Colonic mucosa (tissue), 4 donors: ENCODE results near the gene RBM47. TPM values are rescaled to one million over a fixed set of nuclear protein-coding genes. Genes with fewer than 3 reads are reported as not detected.

ENCODE experiments used
- DNase-seq: peaks from one replicate; pipeline ENCODE4 v3.0.0-alpha.2; 2020
- H3K27ac ChIP-seq: fragments of 200-600 bp; one replicate; pipeline ENCODE4 v1.8.0; 2021
- H3K27me3 ChIP-seq: fragments of 200-600 bp; one replicate; pipeline ENCODE4 v1.8.0; 2021
- H3K36me3 ChIP-seq: fragments of 200-600 bp; one replicate; pipeline ENCODE4 v1.8.0; 2021
- H3K4me1 ChIP-seq: fragments of 200-600 bp; one replicate; pipeline ENCODE4 v1.8.0; 2021; ENCODE audit warnings: mild to moderate bottlenecking
- H3K4me3 ChIP-seq: fragments of 200-600 bp; one replicate; pipeline ENCODE4 v1.8.0; 2021
- H3K9ac ChIP-seq, 2 donors: one replicate each; pipeline ENCODE4 v1.7.0; 2013; ENCODE audit warnings: control low read depth in 2 of 2, low read depth in 2 of 2, low read length in 2 of 2
- H3K9me3 ChIP-seq: fragments of 200-600 bp; one replicate; pipeline ENCODE4 v1.8.0; 2021
- CTCF ChIP-seq: fragments of 200-600 bp; IDR thresholded peaks from one replicate; pipeline ENCODE4 v1.8.0; 2022; ENCODE audit warnings: antibody characterized with exemption, mild to moderate bottlenecking
- intact Hi-C: fragments of 100-400 bp; cut with DNase I; formaldehyde crosslinking; loops from one replicate; pipeline ENCODE4 v1.14.1; 2022
- total RNA-seq, 2 donors: library from RNA; stranded (reverse); fragmentation: NEBNext Ultra II Directional in 1 of 2; extraction: Animal tissue kit (Norgen Biotek cat#: 25700) in 1 of 2; gene quantifications; one replicate each; pipeline ENCODE4 v1.2.1, GENCODE V29; 2021
- donor health status: healthy.
- donor health status: DM: no; HTN: no; CAD: no.
- donor health status: DM: no; HTN: no; CAD: no.

Gene RBM47
- total RNA-seq, 2 donors from 2014 or later = 279 to 281 TPM

GRCh38 chr4:40622913-40623312 is 6.8 kb downstream of the RBM47 start:
- no peak for TF ChIP-seq CTCF
- no peaks in the 10 kb centered on the region for H3K27me3 ChIP-seq
- no peak overlapping the region for H3K27ac ChIP-seq
- no peak overlapping the region for H3K4me3 ChIP-seq
- H3K9ac ChIP-seq = no peak overlapping the region
- DNase-seq = no peak
- intact Hi-C loops = no loop called here
- no peaks in the 10 kb centered on the region for H3K4me1 ChIP-seq
- no peaks in the 10 kb centered on the region for H3K36me3 ChIP-seq
- no peaks in the 10 kb centered on the region for H3K9me3 ChIP-seq

GRCh38 chr4:40621592-40622512 is 7.8 kb downstream of the RBM47 start:
- H3K4me3 ChIP-seq = no peak overlapping the region
- DNase-seq = peak; percentile 63
- no peaks in the 10 kb centered on the region for H3K4me1 ChIP-seq
- no peak overlapping the region for H3K27ac ChIP-seq
- TF ChIP-seq CTCF = no peak
- no peaks in the 10 kb centered on the region for H3K27me3 ChIP-seq
- no peaks in the 10 kb centered on the region for H3K9me3 ChIP-seq
- intact Hi-C loops = no loop called here
- no peak overlapping the region for H3K9ac ChIP-seq
- no peaks in the 10 kb centered on the region for H3K36me3 ChIP-seq

- TF ChIP-seq CTCF = no peak
- no peak overlapping the region for H3K27ac ChIP-seq
- H3K36me3 ChIP-seq = no peaks in the 10 kb centered on the region
- DNase-seq = no peak
- H3K4me3 ChIP-seq = no peak overlapping the region
- no peak overlapping the region for H3K9ac ChIP-seq
- no peaks in the 10 kb centered on the region for H3K9me3 ChIP-seq
- intact Hi-C loops = no loop called here
- no peaks in the 10 kb centered on the region for H3K27me3 ChIP-seq
- H3K4me1 ChIP-seq = no peaks in the 10 kb centered on the region
Observed at GRCh38 chr4:40621229-40621591, 8.5 kb downstream of the RBM47 start.

GRCh38 chr4:40619600-40619999 is 10.1 kb downstream of the RBM47 start:
- no peak for TF ChIP-seq CTCF

GRCh38 chr4:40617872-40618271 is 11.8 kb downstream of the RBM47 start:
- Histone ChIP-seq H3K9me3 (no peaks in the 10 kb centered on the region), H3K27ac (no peak overlapping the region), H3K27me3 (no peaks in the 10 kb centered on the region), H3K36me3 (no peaks in the 10 kb centered on the region), H3K4me1 (no peaks in the 10 kb centered on the region), H3K9ac (no peak overlapping the region), H3K4me3 (no peak overlapping the region)
- intact Hi-C loops = no loop called here
- no peak for DNase-seq
- TF ChIP-seq CTCF = no peak

More at GRCh38 chr4:40619600-40619999, 10.1 kb downstream of the RBM47 start:
- H3K27ac ChIP-seq = no peak overlapping the region
- H3K9me3 ChIP-seq = no peaks in the 10 kb centered on the region
- H3K36me3 ChIP-seq = no peaks in the 10 kb centered on the region
- no peaks in the 10 kb centered on the region for H3K4me1 ChIP-seq
- no peak for DNase-seq
- H3K27me3 ChIP-seq = no peaks in the 10 kb centered on the region
- no peak overlapping the region for H3K9ac ChIP-seq
- no peak overlapping the region for H3K4me3 ChIP-seq
- intact Hi-C loops = no loop called here
